ENCODE results near the gene FILIP1L.

The FILIP1L gene

DNA sequence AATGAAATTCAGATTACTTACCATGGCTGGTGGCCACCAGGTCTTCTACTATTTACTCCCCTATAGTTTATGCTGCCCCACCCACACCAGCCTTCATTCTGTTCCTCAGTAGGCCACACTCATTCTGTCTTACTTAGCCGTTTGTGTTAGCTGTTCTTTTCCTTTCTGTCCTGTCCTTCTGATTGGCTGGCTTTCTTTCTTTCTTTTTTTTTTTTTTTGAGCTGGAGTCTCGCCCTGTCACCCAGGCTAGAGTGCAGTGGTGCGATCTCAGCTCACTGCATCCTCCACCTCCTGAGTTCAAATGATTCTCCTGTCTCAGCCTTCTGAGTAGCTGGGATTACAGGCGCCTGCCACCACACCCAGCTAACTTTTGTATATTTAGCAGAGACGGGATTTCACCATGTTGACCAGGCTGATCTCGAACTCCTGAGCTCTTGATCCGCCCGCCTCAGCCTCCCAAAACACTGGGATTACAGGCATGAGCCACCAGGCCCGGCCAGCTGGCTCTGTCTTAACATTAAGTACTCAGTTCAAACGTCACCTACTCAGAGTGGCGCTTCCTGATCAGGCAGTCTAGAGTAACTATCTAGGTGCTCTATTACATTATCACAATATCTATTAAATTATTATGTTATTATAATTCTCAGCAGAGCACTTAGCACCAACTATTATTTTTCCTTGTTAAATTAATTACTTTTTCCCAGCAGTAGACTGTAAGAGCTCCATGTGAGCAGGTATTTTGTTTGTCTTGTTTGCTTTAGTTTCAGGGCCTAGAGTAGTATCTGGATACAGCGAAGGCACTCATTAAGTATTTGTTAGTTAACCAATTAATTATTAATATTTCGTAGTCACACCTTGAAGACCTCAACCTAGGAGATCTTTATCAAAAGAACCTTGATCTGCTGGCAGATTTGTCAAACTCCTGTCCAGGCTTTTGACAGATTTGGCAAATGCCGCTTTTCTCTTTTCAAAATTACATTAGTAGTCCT, 290.3 kb downstream of the FILIP1L start:
- Histone ChIP-seq H3K4me3 (IDR thresholded peaks at IDR 0.05; ENCODE audit: insufficient read depth, low read depth, low read length) (no peak overlapping the region), H3K4me2 (no peak overlapping the region), H3K36me3 (ENCODE audit: insufficient read depth) (no peaks in the 10 kb centered on the region), H3K9ac (no peak overlapping the region), H3K4me1 (ENCODE audit: low read depth, poor library complexity, severe bottlenecking) (peaks cover 19% of the 10 kb centered on the region), H3K79me2 (ENCODE audit: insufficient read depth, low read depth) (peaks cover 41% of the 10 kb centered on the region), H2AFZ (ENCODE audit: low read depth) (no peak overlapping the region), H4K20me1 (ENCODE audit: insufficient read depth) (0 out of 2 replicates have a peak, but pooled peaks cover 6% of the 10 kb centered on the region), H3K27me3 (ENCODE audit: insufficient read depth, low read depth) (no peaks in the 10 kb centered on the region), H3K27ac (no peak overlapping the region)
- TF ChIP-seq, protein P1, sequence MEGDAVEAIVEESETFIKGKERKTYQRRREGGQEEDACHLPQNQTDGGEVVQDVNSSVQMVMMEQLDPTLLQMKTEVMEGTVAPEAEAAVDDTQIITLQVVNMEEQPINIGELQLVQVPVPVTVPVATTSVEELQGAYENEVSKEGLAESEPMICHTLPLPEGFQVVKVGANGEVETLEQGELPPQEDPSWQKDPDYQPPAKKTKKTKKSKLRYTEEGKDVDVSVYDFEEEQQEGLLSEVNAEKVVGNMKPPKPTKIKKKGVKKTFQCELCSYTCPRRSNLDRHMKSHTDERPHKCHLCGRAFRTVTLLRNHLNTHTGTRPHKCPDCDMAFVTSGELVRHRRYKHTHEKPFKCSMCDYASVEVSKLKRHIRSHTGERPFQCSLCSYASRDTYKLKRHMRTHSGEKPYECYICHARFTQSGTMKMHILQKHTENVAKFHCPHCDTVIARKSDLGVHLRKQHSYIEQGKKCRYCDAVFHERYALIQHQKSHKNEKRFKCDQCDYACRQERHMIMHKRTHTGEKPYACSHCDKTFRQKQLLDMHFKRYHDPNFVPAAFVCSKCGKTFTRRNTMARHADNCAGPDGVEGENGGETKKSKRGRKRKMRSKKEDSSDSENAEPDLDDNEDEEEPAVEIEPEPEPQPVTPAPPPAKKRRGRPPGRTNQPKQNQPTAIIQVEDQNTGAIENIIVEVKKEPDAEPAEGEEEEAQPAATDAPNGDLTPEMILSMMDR (conservative IDR thresholded peaks at IDR 0.05; ENCODE audit: low read depth, low read length) = no peak

- no peaks in the 10 kb centered on the region for H3K36me3 ChIP-seq (ENCODE audit: insufficient read depth)
- peaks cover 25% of the 10 kb centered on the region for H3K4me1 ChIP-seq (ENCODE audit: low read depth, poor library complexity, severe bottlenecking)
- H2AFZ ChIP-seq (ENCODE audit: low read depth) = no peak overlapping the region
- H3K4me3 ChIP-seq (IDR thresholded peaks at IDR 0.05; ENCODE audit: insufficient read depth, low read depth, low read length) = no peak overlapping the region
- H3K4me2 ChIP-seq = peak overlapping the region; percentile 89
- H3K79me2 ChIP-seq (ENCODE audit: insufficient read depth, low read depth) = peaks cover 42% of the 10 kb centered on the region
- H3K27me3 ChIP-seq (ENCODE audit: insufficient read depth, low read depth) = no peaks in the 10 kb centered on the region
- TF ChIP-seq, protein P1 (conservative IDR thresholded peaks at IDR 0.05; ENCODE audit: low read depth, low read length) = no peak
- 0 out of 2 replicates have a peak, but pooled peaks cover 6% of the 10 kb centered on the region for H4K20me1 ChIP-seq (ENCODE audit: insufficient read depth)
- no peak overlapping the region; the same call in 1 of the 2 replicates for H3K27ac ChIP-seq
- H3K9ac ChIP-seq = no peak overlapping the region; the same call in 1 of the 2 replicates
Observed at GRCh38 chr3:99818818-99819217, 295.5 kb downstream of the FILIP1L start.

DNA sequence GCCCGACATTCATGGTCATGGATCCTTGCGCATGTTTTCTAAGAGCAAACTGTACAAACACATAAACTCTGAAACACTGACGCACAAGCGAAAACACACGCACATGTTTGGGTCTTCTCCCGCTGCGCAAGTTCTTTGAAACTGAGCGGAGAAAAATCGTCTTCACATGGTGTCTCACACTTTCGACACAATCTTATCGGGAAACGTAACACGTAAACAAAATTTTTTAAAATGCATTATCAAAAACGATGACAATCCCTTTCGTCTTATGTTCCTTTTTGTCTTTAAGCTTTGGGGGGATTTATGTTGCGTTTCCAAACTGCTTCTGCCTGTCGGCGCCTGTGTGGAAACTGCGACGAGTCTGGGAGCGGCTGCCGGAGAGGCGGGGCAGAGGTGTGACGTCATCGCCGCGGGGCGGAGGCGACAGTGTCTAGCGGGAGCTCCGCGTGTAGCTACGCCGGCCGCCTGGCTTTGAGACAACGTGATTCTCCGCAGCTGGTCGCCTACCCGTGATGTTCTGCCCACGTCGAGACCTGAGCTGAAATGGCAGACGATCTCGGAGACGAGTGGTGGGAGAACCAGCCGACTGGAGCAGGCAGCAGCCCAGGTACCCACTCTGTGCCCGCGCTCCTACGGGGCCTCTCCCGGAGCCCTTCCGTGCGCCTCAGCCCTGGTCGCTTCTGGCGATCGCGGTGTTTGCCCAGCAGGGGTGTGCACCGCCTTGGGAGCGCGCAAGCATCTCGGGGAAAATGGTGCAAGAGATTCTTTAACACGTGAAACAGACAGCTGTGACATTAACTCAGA, 296.7 kb downstream of the FILIP1L start, which contains the start of gene CMSS1:
CMSS1 (plus strand) TSS at position 426 of the 804 bp plus-strand sequence.
- Histone ChIP-seq H3K27me3 (ENCODE audit: insufficient read depth, low read depth) (no peaks in the 10 kb centered on the region), H2AFZ (ENCODE audit: low read depth) (peak within 1 kb of the TSS; percentile 84), H3K4me3 (IDR thresholded peaks at IDR 0.05; ENCODE audit: insufficient read depth, low read depth, low read length) (peak within 1 kb of the TSS; percentile 90), H3K4me1 (ENCODE audit: low read depth, poor library complexity, severe bottlenecking) (peaks cover 25% of the 10 kb centered on the region), H3K27ac (peak within 1 kb of the TSS; percentile 74), H3K36me3 (ENCODE audit: insufficient read depth) (no peaks in the 10 kb centered on the region), H3K79me2 (ENCODE audit: insufficient read depth, low read depth) (peaks cover 42% of the 10 kb centered on the region), H3K4me2 (peak within 1 kb of the TSS; percentile 95), H4K20me1 (ENCODE audit: insufficient read depth) (0 out of 2 replicates have a peak, but pooled peaks cover 6% of the 10 kb centered on the region), H3K9ac (peak within 1 kb of the TSS; percentile 84)
- TF ChIP-seq, protein P1 (conservative IDR thresholded peaks at IDR 0.05; ENCODE audit: low read depth, low read length) = no peak

DNA sequence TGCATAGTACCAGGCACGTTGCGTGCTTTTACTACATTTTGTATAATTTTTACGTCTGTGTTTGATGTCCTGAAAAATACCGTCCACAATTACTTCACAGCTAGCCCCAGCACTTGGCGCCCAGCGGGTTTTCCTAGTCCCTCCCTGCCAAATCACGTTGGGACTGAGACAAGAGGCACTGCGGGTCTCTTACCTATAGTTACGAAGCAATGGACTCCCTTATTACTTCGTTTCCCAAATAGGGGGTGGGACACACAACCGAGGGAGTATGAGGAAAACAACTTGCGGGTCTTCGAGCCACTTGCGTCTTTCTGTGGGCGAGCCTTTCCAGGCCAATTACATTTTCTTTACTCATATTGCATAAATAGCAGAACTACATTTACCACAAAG, 297.3 kb downstream of the FILIP1L start:
- peak overlapping the region; percentile 90 for H3K4me3 ChIP-seq (IDR thresholded peaks at IDR 0.05; ENCODE audit: insufficient read depth, low read depth, low read length)
- H3K4me2 ChIP-seq = peak overlapping the region; percentile 95
- peaks cover 25% of the 10 kb centered on the region for H3K4me1 ChIP-seq (ENCODE audit: low read depth, poor library complexity, severe bottlenecking)
- H2AFZ ChIP-seq (ENCODE audit: low read depth) = peak overlapping the region; percentile 84
- H3K36me3 ChIP-seq (ENCODE audit: insufficient read depth) = no peaks in the 10 kb centered on the region
- 0 out of 2 replicates have a peak, but pooled peaks cover 6% of the 10 kb centered on the region for H4K20me1 ChIP-seq (ENCODE audit: insufficient read depth)
- no peaks in the 10 kb centered on the region for H3K27me3 ChIP-seq (ENCODE audit: insufficient read depth, low read depth)
- peak overlapping the region; percentile 84 for H3K9ac ChIP-seq
- peak overlapping the region; percentile 74 for H3K27ac ChIP-seq
- H3K79me2 ChIP-seq (ENCODE audit: insufficient read depth, low read depth) = peaks cover 38% of the 10 kb centered on the region
- TF ChIP-seq, protein P1 (conservative IDR thresholded peaks at IDR 0.05; ENCODE audit: low read depth, low read length) = no peak
